HL-60 (cell line): ENCODE measurements around the gene MBD5.

Experiments used
- DNase-seq, 2 experiments: peaks; one replicate each; pipeline ENCODE4 v3.0.0-alpha.2; 2010 to 2020; ENCODE audit warnings: low read depth in 1 of 2, low spot score in 1 of 2
- H3K27ac ChIP-seq: fragments of 250-450 bp; sonication (Bioruptor Pico); replicated peaks from 2 replicates; pipeline ENCODE4 v1.5.1; 2020; ENCODE audit warnings: mild to moderate bottlenecking, moderate library complexity
- H3K27me3 ChIP-seq: fragments of 250-450 bp; sonication (Bioruptor Pico); 2 replicates; pipeline ENCODE4 v1.5.1; 2021; ENCODE audit warnings: mild to moderate bottlenecking, moderate library complexity; ENCODE audit not compliant: insufficient read depth, poor library complexity, severe bottlenecking
- H3K4me3 ChIP-seq: replicated peaks from 2 replicates; pipeline ENCODE4 v1.5.1; 2011; ENCODE audit warnings: mild to moderate bottlenecking, control low read depth, low read length; ENCODE audit not compliant: insufficient read depth
- GABPA ChIP-seq: IDR thresholded peaks from 2 replicates; pipeline ENCODE4 v1.6.1; 2012; ENCODE audit warnings: low read depth
- POLR2AphosphoS5 ChIP-seq: IDR thresholded peaks from 2 replicates; pipeline ENCODE4 v1.6.1; 2012; ENCODE audit warnings: low read depth
- SPI1 ChIP-seq: IDR thresholded peaks from 2 replicates; pipeline ENCODE4 v1.6.1; 2012; ENCODE audit warnings: low read depth, mild to moderate bottlenecking, borderline replicate concordance
- TF ChIP-seq, protein P1 (sequence below): IDR thresholded peaks from 2 replicates; pipeline ENCODE4 v1.6.1; 2012; ENCODE audit warnings: low read depth; ENCODE audit not compliant: insufficient replicate concordance
- TF ChIP-seq, protein P2 (sequence below): IDR thresholded peaks from one replicate; pipeline ENCODE4 v1.5.1; 2011; ENCODE audit warnings: low read length, control low read depth, inconsistent platforms; ENCODE audit not compliant: insufficient read depth

The MBD5 gene

DNA sequence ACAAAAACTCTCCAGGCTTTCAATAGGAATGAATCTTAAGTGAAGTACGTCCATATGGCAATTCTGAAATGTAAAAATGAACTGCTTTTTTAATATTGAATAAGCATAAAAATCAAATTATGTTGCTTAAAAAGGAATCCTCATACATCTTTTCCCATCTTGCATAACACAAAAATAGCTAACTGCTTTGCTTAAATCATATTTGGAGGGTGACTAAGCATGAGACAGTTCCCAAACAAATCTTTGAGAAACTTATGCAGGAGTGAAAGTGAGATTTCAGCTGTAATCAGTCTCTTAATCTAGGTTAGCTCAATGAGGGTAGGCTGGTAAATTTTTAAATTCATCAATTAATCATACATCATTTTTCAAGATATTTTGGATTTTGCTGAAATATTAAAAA is 111.5 kb downstream of the MBD5 start:
- H3K27me3 ChIP-seq: no peaks in the 10 kb centered on the region
- DNase-seq: no peak
- no peak overlapping the region for H3K27ac ChIP-seq
- TF ChIP-seq, protein P1, sequence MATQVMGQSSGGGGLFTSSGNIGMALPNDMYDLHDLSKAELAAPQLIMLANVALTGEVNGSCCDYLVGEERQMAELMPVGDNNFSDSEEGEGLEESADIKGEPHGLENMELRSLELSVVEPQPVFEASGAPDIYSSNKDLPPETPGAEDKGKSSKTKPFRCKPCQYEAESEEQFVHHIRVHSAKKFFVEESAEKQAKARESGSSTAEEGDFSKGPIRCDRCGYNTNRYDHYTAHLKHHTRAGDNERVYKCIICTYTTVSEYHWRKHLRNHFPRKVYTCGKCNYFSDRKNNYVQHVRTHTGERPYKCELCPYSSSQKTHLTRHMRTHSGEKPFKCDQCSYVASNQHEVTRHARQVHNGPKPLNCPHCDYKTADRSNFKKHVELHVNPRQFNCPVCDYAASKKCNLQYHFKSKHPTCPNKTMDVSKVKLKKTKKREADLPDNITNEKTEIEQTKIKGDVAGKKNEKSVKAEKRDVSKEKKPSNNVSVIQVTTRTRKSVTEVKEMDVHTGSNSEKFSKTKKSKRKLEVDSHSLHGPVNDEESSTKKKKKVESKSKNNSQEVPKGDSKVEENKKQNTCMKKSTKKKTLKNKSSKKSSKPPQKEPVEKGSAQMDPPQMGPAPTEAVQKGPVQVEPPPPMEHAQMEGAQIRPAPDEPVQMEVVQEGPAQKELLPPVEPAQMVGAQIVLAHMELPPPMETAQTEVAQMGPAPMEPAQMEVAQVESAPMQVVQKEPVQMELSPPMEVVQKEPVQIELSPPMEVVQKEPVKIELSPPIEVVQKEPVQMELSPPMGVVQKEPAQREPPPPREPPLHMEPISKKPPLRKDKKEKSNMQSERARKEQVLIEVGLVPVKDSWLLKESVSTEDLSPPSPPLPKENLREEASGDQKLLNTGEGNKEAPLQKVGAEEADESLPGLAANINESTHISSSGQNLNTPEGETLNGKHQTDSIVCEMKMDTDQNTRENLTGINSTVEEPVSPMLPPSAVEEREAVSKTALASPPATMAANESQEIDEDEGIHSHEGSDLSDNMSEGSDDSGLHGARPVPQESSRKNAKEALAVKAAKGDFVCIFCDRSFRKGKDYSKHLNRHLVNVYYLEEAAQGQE: no peak
- TF ChIP-seq GABPA (no peak), POLR2AphosphoS5 (no peak), SPI1 (no peak)
- TF ChIP-seq, protein P2, sequence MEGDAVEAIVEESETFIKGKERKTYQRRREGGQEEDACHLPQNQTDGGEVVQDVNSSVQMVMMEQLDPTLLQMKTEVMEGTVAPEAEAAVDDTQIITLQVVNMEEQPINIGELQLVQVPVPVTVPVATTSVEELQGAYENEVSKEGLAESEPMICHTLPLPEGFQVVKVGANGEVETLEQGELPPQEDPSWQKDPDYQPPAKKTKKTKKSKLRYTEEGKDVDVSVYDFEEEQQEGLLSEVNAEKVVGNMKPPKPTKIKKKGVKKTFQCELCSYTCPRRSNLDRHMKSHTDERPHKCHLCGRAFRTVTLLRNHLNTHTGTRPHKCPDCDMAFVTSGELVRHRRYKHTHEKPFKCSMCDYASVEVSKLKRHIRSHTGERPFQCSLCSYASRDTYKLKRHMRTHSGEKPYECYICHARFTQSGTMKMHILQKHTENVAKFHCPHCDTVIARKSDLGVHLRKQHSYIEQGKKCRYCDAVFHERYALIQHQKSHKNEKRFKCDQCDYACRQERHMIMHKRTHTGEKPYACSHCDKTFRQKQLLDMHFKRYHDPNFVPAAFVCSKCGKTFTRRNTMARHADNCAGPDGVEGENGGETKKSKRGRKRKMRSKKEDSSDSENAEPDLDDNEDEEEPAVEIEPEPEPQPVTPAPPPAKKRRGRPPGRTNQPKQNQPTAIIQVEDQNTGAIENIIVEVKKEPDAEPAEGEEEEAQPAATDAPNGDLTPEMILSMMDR: no peak
- H3K4me3 ChIP-seq: no peak overlapping the region

DNA sequence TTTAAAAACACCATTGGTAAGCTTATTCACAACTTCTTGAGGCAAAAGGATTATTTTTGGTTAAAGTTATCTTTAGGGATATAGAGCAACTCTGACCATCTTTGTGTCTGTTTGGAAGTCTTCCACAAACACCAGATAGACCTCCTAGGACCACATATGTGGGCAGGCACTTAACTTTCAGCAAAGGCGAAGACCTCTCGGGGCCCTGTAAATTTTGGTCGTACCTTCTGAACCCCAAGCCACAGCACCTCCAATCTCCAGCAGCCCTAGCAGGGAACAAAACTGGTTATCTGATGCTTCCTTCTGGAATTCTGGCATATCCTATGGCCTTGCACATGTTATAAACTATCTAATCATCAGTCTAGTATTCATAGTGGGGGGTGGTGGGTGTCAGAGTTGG is 114.8 kb downstream of the MBD5 start:
- Histone ChIP-seq H3K27me3 (no peaks in the 10 kb centered on the region), H3K4me3 (no peak overlapping the region), H3K27ac (no peak overlapping the region)
- TF ChIP-seq GABPA (no peak), POLR2AphosphoS5 (no peak), SPI1 (no peak)
- TF ChIP-seq, protein P1: no peak
- TF ChIP-seq, protein P2: no peak
- no peak for DNase-seq

DNA sequence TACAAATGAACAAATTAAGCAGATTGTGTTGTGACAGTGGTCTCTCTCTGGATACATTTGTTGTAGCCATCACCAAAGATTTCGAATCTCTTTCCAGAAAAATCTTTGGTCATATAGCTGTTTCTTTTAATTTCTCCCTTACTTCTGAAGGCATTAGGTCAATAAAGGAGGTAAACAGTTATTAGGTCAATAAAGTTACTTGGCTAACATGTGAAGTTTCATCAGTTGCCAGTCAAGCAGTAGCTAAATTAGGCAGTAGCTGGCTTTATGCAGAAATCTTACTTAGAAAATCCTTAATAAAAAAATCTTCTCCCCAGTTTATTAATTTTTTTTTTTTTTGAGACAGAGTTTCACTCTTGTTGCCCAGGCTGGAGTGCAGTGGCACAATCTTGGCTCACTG is 115.5 kb downstream of the MBD5 start:
- Histone ChIP-seq H3K4me3 (no peak overlapping the region), H3K27ac (no peak overlapping the region), H3K27me3 (no peaks in the 10 kb centered on the region)
- TF ChIP-seq, protein P2: no peak
- TF ChIP-seq POLR2AphosphoS5: no peak
- TF ChIP-seq SPI1: no peak
- no peak for TF ChIP-seq GABPA
- no peak for DNase-seq

DNA sequence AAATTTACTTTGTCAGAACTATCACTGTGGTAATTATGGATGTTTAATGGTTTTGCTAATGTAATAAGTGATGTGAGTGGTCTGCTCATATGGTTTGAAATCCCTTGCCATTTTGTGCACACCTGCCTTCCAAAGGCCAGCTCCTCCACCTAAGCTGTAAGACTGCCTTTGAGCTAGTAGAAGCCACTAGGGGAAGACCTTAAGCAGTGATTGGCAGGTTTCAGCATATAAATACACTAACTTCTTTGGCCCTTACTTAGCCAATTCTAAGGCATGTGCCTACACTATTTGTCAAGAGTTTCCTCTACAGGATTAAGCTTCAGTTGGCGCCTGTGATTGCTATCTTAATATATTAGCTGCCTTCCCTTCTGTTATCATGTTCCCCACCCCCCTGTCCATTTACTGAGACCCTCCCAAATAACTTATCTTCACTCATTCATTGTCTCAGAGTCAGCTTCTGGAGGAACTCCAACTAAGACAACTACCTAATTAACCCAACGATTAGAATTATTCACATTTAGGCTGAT is 141.1 kb downstream of the MBD5 start:
- TF ChIP-seq POLR2AphosphoS5 (no peak), SPI1 (no peak), GABPA (no peak)
- TF ChIP-seq, protein P1: no peak
- TF ChIP-seq, protein P2: no peak
- Histone ChIP-seq H3K27me3 (no peaks in the 10 kb centered on the region), H3K4me3 (no peak overlapping the region), H3K27ac (no peak overlapping the region)
- DNase-seq: no peak
